NCI-H2196 (cell line): ENCODE data around the gene ATP11A.
"Not testable (repeated sequence)": the region's sequence is repeated elsewhere in the genome, so short reads cannot be mapped to it uniquely, and the experiment has no call there.

Source experiments
- DNase-seq: peaks from one replicate; lab custom pipeline; 2025; ENCODE audit not compliant: unreplicated experiment; lab: John Stamatoyannopoulos, UW

The ATP11A gene

DNA sequence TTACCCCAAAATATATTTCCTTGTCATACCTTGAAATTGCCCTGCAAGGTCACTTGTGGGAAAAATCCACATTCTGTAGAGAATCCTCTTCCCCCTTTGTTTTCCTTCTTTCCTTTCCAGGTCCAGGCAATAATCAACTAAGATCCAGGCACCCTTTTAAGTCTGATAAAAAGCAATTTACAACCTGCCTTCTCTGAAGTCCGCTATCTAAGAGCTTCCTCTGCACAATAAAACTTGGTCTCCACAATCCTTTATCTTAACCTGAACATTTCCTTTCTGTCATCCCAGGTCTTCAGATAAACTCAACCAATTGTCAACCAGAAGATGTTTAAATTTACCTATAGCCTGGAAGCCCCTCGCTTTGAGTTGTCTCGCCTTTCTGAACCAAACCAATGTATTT is 19.5 kb downstream of the ATP11A start:
- DNase-seq, result not testable (repeated sequence)

DNA sequence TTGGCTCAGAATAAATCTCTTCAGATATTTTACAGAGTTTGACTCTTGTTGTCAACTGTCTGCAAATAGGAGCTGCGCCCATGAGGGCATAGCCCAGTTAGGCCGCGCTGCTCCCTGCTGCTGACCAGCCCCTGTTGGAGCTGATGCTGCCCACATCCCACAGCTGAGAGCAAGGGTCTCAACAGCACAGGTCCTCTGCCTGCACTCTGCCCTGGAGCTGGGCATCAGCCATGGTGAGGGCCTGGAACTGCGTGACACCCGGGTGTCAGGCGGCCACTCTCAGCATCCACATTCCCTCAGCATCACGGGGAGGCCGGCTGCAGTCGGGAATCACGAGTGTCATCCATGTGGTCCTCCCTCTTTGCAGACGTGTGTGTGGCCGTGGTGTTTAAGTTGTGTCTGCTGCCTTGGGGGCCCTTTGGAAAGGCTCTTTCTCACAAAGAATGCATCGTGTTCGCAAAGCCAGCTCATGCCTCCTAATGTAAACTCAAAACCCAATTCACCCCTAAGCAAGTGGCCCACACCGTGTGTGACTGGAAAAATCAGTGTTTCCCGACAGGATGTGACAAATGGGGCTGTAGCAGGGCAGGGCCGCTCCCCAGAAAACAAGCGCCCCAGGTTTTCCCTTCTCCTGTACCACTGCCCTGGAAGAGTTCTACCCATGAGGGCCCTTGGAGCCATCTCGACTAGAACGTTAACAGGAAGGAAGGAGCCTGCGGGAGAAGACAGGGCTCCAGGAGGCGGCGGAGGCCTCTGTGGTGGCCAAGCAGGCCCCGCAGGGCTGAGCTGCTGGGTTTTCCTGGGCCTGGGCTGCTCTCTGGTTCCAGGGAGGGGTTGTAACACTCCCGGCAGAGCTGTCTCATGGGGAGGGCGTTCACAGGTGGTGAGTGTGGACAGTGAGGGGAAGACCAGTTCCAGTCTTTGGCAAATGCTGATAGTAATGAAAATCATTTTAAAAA is 20.3 kb downstream of the ATP11A start:
- DNase-seq, result no peak

DNA sequence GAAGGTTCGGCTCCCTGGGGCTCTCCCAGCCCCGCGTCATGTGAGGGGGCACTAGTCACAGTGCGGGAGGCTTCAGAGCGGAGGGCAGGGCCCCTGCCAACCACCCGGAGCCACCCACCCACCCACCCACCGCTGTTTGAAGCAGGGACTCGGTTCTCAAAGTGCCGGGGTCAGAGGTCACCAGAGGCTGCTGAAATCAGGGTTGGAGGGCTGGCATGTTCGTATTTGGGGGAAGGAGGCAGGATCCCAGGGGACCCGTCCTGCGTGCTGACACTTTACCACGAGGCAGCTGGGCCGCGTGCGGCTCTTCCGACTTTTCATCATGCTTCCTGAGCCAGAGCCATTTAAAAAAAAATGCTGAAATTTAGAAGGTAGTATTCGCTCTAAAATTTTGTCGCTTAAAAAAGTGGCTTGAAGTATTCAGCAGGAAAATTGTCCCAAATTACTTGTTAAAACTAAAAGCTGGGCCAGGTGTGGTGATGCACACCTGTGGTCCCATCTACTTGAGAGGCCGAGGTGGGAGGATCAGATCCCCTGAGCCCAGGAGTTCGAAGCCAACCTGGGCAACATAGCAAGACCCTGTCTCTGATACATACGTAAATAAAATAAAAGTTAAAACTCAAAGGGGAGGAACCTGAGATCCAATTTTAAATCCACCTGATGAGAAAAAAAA is 21.2 kb downstream of the ATP11A start:
- DNase-seq, result no peak

DNA sequence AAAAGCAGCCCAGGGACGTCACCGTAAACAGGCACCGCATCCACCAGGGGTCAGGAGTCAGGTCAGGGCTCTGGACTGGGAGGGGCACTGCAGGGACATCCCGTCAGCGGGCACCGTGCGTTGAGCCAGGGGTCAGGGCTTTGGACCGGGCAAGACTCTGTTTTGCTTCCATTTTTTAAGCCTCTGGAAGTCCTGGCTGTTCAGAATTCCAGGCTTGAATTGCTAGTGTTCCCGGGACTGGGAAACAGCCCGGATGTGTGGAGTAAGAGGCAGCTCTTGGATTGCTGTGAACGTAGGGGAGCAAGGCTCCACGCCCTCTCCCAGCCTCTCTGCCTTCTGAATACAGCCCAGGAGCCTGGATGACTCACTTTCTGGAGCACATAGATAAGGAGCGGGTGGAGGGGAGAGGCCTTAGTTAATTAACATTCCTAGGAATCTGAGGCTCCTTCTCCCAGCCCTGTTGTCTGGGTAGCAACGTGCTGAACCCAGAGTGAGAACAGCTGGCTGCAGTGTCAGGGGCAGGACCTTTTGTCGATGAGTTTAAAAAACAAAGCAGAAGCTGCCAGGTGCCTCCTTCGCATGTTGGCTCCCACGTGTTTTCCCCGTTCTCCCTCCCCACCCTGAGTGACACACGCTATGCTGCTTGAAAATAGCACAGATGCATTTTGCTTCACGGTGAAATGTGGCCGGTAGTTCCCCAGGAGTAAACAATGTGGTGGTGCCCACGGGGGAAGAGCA is 21.9 kb downstream of the ATP11A start:
- no peak for DNase-seq

DNA sequence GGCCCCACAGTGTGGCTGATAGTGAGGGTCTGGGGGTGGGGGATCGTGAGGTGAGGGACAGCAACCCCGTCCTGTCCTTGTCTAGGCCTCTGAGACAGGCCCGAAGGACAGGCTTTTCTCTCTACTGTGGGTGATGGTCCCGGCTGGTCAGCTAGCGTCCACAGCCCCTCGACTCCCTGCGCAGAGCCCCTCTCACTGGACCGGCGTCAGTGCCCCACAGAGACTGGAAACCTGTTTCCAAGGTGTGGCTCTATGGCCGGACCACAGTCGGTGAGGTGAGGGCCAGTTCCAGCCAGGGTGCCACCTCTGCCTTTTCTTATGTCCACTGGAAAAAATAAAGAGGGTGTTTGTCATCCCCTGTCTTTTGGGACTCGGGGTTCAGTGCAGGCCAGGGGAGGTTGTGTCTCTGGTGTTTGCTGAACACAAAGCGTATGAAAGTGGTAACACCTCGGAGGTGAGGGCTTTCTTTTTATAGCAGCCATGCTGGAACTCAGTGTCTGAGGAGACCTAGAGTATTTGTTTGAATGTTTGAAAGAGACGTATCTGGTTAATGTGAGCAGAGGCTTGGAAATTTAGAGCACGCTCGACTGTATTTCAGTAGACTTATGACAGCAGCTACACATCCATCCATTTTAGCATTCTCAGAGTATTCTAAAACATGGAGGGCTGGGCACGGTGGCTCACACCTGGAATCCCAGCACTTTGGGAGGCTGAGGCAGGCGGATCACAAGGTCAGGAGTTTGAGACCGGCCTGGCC is 22.8 kb downstream of the ATP11A start:
- DNase-seq, result no peak

DNA sequence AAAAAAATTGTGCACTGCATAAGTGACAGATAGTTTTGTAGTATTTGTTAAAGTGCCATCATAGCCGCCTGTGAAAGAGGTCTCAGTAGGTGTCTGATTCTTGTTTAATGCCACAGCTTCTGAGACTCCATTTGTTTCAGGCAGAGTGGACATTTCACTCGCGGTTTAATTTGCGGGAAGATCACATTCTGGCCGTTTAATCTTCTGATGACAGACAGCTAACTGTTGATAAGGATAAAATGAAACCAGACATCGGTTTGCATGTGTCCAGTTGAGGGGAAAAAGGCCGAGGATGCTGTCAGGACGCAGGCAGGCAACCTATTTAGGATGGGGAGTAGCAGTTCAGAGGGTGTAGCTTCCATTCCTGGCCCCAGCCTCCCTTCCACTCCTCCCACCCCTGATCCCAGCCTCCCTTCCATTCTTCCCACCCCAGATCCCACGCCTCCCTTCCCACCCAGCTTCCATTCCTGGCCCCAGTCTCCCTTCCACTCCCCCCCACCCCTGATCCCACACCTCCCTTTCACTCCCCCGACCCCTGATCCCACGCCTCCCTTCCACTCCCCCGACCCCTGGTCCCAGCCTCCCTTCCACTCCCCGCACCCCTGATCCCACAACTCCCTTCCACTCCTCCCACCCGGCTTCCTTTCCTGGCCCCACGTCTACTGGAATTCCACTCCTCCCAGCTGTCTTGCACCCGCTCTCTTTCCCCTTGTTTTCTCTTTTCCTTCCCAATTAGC is 23.8 kb downstream of the ATP11A start:
- DNase-seq, result no peak

DNA sequence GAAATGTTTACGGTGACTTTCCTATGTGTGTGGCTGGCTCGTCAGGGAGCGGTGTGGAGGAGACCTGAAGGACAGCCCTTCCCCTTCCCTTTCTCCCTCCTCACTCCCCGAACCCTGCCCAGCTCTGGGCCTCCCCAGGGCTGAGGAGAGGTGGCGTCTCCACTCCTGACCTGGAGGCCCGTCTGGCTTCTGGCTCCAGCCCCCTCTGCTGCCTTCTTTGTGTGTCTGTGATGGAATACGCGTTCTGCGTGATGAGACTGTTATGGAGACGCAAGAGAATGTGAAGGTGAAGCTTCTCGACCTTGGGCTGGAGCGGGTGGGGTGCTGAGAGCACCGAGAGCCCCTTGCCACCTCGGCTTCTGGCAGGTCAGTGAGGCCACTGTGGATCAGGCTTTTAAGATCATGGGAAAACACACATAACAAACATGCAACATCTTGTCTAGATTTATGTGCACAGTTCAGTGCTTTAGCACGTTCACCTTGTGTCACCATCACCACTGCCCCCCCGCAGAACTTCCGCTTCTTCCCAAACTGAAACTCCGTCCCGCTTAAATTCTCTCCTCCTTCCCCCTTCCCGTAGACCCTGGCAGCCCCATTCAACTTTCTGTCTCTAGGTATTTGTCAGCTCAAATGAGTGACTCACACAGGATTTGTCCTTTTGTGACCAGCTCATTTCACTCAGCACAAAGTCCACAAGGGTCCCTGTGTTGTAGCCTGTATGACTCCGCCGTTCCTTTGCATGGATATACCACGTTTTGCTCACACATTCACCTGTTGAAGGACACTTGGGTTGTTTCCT is 24.7 kb downstream of the ATP11A start:
- DNase-seq, result no peak

DNA sequence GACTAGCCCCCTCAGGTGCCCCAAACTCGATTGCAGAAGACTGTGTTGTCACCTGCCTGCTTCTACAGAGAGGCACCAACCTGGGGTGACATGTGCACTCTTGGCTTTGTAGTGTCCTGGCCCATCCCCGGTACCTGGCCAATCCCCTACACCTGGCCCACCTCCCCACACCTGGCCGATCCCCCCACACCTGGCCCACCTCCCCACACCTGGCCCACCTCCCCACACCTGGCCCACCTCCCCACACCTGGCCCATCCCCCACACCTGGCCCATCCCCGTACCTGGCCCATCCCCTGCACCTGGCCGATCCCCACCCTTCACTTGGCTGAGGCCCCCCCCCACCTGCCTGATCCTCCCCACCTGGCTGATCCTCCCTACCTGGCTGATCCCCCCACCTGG is 25.4 kb downstream of the ATP11A start:
- no peak for DNase-seq

DNA sequence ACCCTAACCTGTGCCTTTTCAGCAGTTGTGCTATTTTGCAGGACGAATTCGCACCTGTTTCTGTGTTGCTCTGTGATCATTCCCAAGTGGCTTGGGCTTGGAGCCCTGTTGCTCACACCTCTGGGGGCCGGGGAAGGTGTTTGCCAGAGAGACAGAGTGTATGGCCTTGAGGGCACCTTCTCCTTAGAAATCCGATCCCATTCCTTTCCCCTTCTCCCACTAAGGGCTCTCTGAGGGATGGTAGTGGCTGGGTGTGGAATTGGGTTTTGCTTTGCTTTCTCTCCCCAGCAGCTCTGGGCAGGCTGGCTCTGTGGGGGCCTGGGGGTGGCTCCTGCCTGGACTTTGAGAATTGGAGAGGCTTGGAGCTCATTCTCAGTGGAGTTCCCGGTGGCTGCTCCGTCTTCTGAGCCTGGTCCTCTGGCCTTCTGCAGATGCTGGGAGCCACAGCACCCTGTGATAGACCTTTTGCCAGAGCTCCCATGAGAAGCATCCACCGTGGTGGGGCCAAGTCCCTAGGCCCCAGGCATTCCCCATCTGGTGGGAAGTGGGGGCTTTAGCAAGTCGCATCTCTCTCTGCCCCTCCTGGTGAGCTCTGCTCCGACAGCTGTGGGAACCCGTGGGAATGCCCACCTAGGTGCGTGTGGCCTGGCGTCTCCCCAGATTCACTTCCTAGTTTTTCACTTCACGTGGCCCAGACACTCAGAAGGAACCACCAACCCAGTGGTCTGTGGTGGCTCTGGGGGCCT is 26.1 kb downstream of the ATP11A start:
- DNase-seq, result no peak

DNA sequence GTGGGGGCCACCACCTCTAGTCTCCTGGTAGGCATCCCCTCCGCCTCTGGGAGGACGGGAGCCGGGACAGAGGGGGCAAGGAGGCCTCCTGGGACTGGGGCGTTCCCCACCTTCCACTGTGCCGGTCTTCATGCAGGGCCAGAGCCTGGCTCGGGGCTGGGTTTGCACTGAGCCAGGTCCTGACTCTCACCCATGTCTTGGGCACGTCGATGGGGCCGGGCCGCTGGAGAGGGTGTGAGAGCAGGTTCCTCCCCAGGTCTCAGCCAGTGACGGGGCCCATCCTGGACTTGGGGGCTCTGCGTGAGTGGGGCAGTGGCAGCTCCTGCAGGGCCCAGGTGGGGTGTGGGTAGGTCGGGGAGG is 26.6 kb downstream of the ATP11A start:
- no peak for DNase-seq

DNA sequence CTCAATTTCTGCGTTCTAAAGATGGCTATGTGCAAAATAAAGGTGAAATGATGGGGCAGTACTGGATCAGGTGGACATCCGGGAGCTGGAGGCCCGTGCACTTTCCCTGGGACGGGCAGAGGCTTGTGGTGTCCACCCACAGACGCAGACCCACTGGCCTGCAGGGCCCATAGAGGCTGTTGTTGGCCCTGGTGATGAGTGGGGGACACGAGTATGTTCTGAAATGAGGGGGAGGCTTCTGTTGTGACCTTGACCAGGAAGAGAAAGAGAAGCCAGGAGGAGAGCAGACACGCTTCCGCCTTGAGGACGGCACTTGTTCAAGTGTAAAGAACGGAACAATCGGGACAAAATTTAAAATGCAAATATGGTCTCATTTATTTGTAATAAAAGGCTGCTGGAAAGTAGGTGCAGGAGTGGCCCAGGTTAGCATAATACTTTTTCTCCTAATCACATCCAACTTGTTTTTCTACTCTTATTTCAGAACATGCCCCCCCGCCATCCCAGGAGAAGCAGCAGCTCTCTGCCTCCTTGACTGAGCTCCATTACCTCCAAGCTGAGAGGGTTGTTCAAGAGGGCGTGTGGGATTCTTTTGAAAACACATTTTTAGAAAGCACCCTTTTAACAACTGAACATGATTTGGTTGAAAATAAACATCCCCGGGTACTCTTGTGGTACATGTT is 27.1 kb downstream of the ATP11A start:
- DNase-seq, result no peak

DNA sequence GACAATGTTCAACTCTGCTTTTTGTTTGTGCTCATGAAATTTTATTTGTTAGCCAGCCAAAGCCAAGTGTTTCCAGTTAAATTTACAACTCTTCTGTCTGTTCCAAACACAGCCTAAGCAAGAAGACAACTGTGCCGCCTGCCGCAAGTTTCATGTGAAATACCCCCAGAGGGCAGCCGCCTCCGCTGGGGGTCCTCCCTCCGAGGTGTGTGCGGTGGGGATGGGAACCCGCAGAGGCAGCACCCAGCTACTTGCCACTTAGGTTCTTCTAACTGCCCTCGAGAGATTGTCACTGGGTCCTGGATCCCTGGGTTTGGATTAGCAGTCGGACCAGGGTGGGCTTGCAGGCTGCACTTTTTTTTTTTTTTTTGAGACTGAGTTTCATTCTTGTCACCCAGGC is 28.5 kb downstream of the ATP11A start:
- no peak for DNase-seq

DNA sequence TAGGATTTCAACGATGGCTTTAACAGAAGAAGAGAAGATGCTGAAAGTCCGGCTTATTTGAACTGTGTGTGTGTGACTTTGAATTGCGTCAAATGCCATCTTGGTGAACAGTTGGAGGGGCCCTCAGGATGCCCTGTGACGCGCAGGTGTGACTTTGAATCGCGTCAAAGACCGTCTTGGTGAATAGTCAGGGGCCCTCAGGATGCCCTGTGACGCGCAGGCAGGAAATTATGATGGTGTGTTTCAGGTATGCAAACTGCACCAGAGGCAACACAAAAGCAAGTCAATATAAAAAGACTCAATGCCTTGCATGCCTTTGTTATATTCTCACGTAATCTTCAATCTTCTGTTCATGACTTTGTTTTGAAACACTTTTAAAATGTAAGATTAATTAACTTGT is 29.2 kb downstream of the ATP11A start:
- DNase-seq, result no peak

DNA sequence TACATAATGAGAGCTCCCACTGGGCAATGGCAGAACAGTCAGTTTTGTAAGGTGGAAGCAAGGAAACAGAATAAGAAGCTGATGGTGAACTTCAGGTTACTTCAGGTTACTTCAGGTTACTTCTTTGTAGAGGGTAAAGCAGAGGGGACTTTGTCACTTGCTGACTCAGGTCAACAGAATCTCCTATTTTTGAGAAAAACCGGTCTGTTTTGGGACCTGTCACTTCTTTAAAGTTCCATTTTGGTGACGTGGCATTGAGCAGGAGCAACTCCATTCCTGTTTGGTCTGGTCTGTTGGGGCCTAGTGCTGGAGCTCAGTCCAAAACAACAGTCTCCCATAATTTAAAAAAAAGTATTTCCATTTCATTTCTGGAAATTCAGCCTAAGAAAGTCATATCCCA is 29.7 kb downstream of the ATP11A start:
- DNase-seq, result no peak

DNA sequence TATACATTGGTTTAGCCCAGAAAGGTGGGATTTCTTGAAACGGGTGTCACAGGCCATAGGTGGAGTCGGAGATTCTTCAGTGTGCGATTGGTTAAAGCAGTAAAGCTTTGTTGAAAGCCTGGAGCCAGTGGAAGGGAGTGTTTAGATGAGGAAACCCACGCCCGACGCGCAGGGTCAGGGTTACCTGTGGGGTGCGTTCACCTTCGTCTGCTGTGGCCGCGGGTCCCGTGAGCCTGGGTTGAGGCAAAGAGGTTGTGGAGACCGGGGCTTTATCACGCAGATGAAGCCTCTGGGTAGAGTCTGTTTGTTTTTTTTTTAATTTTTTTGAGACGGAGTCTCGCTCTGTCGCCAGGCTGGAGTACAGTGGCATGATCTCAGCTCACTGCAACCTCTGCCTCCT is 30.4 kb downstream of the ATP11A start:
- DNase-seq, result no peak

DNA sequence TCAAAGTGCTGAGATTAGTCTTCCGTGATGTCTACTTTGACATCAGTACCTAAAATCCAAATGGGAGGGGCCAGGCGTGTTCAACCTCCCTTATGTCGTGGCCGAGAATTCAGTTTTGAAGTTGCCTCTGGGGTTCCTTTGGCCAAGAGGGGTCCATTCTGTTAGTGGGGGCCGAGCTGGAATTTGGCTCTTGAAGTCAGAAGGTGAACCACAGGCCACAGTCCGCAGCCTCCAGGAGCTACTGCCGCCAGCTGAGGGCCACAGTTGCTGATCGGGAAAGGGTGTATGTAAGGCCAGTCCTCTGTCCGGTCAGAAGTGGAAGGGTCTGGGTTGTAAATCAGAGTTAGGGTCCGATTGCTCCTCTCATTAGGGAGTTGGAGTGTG is 31.0 kb downstream of the ATP11A start:
- no peak for DNase-seq

DNA sequence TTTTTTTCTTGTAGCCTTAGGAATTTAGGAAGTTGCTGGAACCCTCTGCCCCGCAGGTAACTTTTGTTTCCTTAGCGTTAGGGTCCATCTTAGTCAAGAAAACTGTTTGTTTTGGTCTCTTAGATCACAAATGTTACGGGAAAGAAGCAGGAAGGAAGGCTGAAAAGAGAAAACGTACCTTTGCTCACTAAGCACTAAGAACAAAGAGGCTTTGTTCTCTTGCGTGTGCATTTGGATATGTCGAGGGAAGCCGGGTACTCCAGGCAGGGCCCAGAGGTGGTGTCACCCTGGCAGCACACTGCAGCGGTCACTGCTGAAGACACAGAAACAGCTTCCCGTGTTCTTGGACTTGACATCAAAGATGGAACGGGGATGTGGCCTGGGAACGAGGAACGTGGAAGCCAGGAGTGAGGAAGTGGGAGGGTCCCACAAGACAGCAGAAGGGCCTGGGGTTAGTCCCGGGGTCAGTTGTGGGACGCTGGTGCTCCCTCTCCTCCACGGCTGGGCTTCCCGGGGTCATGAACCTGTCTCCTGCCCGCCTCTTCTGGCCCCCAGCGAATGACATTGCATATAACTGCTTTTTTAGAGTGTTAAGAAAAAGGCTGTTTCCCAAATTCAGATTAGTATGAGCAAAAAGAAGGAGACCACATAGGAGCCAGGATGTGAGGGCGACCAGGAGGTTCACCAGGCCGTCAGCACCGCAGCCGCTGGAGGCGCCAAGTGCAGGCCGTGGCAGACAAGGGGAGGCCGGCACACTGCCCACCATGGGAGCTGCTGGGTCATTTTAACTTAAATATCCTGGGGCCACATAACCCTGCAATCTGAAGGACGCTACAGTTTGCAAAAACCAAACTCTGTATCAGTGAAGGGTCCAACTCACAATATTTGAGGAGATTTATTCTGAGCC is 31.6 kb downstream of the ATP11A start:
- no peak for DNase-seq
